OCI-LY1 (cell line): ENCODE data around the gene IL1R2.

ENCODE experiments used
- CTCF ChIP-seq: fragments of 200-600 bp; sonication (generic), shearing (Covaris generic); IDR thresholded peaks from 2 replicates; pipeline ENCODE4 v1.5.1; 2017; ENCODE audit warnings: mild to moderate bottlenecking, antibody characterized with exemption, low read length, moderate library complexity, mixed read lengths
- EZH2 ChIP-seq: fragments of 200-600 bp; sonication (generic), shearing (Covaris generic); IDR thresholded peaks from 2 replicates; pipeline ENCODE4 v1.8.0; 2017; ENCODE audit warnings: borderline replicate concordance, mixed run types, mild to moderate bottlenecking, antibody characterized with exemption, low read length, moderate library complexity, mixed read lengths

- TF ChIP-seq EZH2 (no peak), CTCF (no peak)
Observed at GRCh38 chr2:102044967-102045489, 53.3 kb downstream of the IL1R2 start.
